HepG2 (cell line): ENCODE data around the gene RRP12. TPM values are rescaled to one million over a fixed set of nuclear protein-coding genes. Genes with fewer than 3 reads are reported as not detected.
A peak's percentile ranks its signal among the peaks of the same experiment; 100 is the strongest.

Experiments used
- AKAP8 ChIP-seq: sonication (generic); formaldehyde crosslinking; IDR thresholded peaks from 2 replicates; pipeline ENCODE4 v1.5.1; 2020; ENCODE audit warnings: mild to moderate bottlenecking, missing genetic modification reagents
- CREM ChIP-seq, 2 experiments: sonication (generic) in 1 of 2; formaldehyde crosslinking in 1 of 2; IDR thresholded peaks; 2 replicates each; pipeline versions ENCODE4 v1.4.0 to v1.6.1; 2016 to 2020; ENCODE audit warnings: antibody characterized with exemption in 1 of 2, mild to moderate bottlenecking in 1 of 2, missing genetic modification reagents in 1 of 2
- DBP ChIP-seq: sonication (generic); formaldehyde crosslinking; IDR thresholded peaks from 2 replicates; pipeline ENCODE4 v1.4.0; 2020; ENCODE audit warnings: missing genetic modification reagents; ENCODE audit errors: not compliant biosample characterization
- ETV6 ChIP-seq: sonication (generic); formaldehyde crosslinking; conservative IDR thresholded peaks from 2 replicates; pipeline ENCODE4 v1.4.0; 2020; ENCODE audit warnings: missing genetic modification reagents
- GLI4 ChIP-seq: sonication (generic); formaldehyde crosslinking; IDR thresholded peaks from 2 replicates; pipeline ENCODE4 v1.5.1; 2020; ENCODE audit warnings: missing genetic modification reagents, mild to moderate bottlenecking, moderate library complexity, borderline replicate concordance
- GTF2F1 ChIP-seq: fragments of 150-350 bp; IDR thresholded peaks from 2 replicates; pipeline ENCODE4 v1.6.1; 2014; ENCODE audit warnings: low read length
- MAFF ChIP-seq: IDR thresholded peaks from 2 replicates; pipeline ENCODE4 v1.6.1; 2011; ENCODE audit warnings: low read depth, low read length, improper control_type of control experiment
- MATR3 ChIP-seq: sonication (generic); formaldehyde crosslinking; IDR thresholded peaks from 2 replicates; pipeline ENCODE4 v1.4.0; 2020; ENCODE audit warnings: missing genetic modification reagents
- MLX ChIP-seq: IDR thresholded peaks from 2 replicates; pipeline ENCODE4 v1.6.1; 2016
- NR2F2 ChIP-seq: IDR thresholded peaks from 2 replicates; pipeline ENCODE4 v1.6.1; 2012; ENCODE audit warnings: low read depth, inconsistent platforms, borderline replicate concordance
- NR3C1 ChIP-seq: sonication (generic); formaldehyde crosslinking; IDR thresholded peaks from 2 replicates; pipeline ENCODE4 v1.4.0; 2020; ENCODE audit warnings: missing genetic modification reagents
- PPARG ChIP-seq: conservative IDR thresholded peaks from 2 replicates; pipeline ENCODE4 v1.6.1; 2016; ENCODE audit warnings: missing biosample characterization, missing genetic modification reagents
- RARA ChIP-seq: IDR thresholded peaks from 2 replicates; pipeline ENCODE4 v1.6.1; 2016; ENCODE audit warnings: missing genetic modification reagents, missing compliant biosample characterization
- SALL2 ChIP-seq: sonication (generic); formaldehyde crosslinking; IDR thresholded peaks from 2 replicates; pipeline ENCODE4 v1.8.1; 2023; ENCODE audit warnings: mild to moderate bottlenecking, missing genetic modification reagents, inconsistent platforms
- SOX5 ChIP-seq: IDR thresholded peaks from 2 replicates; pipeline ENCODE4 v1.6.1; 2016; ENCODE audit warnings: borderline replicate concordance
- SP4 ChIP-seq: sonication (generic); formaldehyde crosslinking; IDR thresholded peaks from 2 replicates; pipeline ENCODE4 v1.8.1; 2023; ENCODE audit warnings: mild to moderate bottlenecking, missing genetic modification reagents
- XBP1 ChIP-seq: sonication (generic); formaldehyde crosslinking; IDR thresholded peaks from 2 replicates; pipeline ENCODE4 v1.5.0; 2020; ENCODE audit warnings: missing genetic modification reagents
- ZNF256 ChIP-seq: sonication (generic); formaldehyde crosslinking; conservative IDR thresholded peaks from 2 replicates; pipeline ENCODE4 v1.4.0; 2020; ENCODE audit warnings: missing genetic modification reagents
- ZNF263 ChIP-seq: sonication (generic); formaldehyde crosslinking; IDR thresholded peaks from 2 replicates; pipeline ENCODE4 v1.4.0; 2020; ENCODE audit warnings: missing genetic modification reagents
- ZNF543 ChIP-seq: sonication (generic); formaldehyde crosslinking; IDR thresholded peaks from 2 replicates; pipeline ENCODE4 v1.4.0; 2020; ENCODE audit warnings: mild to moderate bottlenecking, missing genetic modification reagents
- ZNF547 ChIP-seq: sonication (generic); formaldehyde crosslinking; IDR thresholded peaks from 2 replicates; pipeline ENCODE4 v1.5.1; 2020; ENCODE audit warnings: mild to moderate bottlenecking, missing genetic modification reagents
- ZNF558 ChIP-seq: sonication (generic); formaldehyde crosslinking; IDR thresholded peaks from 2 replicates; pipeline ENCODE4 v1.9.0; 2022; ENCODE audit warnings: mild to moderate bottlenecking, missing genetic modification reagents, borderline replicate concordance
- polyA plus RNA-seq, 8 experiments: library from polyadenylated mRNA; depleted of rRNA in 3 of 8; stranded (reverse) in 7 of 8; unstranded in 1 of 8; fragments of >200 nt; fragmentation: Illumina TruSeq in 4 of 8; extraction: Trizol in 4 of 8; gene quantifications; 2 replicates each; pipeline versions ENCODE4 v1.2.1 to v1.2.3, GENCODE V29; 2011 to 2016; ENCODE audit warnings: low read depth in 4 of 8, missing spikeins in 1 of 8, mixed read lengths in 1 of 8; ENCODE audit not compliant: insufficient read depth in 1 of 8
- total RNA-seq, 5 experiments: library from RNA; depleted of rRNA; stranded (reverse); fragments of >200 nt; fragmentation: Illumina TruSeq; extraction: Trizol; gene quantifications; 2 replicates each; pipeline ENCODE4 v1.2.3, GENCODE V29; 2016; ENCODE audit warnings: low read depth in 1 of 5
- TF ChIP-seq, protein P1 (sequence below): fragments of 450-650 bp; IDR thresholded peaks from 2 replicates; pipeline ENCODE4 v1.6.1; 2017; ENCODE audit warnings: mild to moderate bottlenecking
- TF ChIP-seq, protein P2 (sequence below): sonication (generic); formaldehyde crosslinking; IDR thresholded peaks from 2 replicates; pipeline ENCODE4 v1.5.1; 2020; ENCODE audit warnings: missing genetic modification reagents, mild to moderate bottlenecking, borderline replicate concordance

Gene RRP12
- total and polyA plus RNA-seq, 2 of the 13 experiments (the other 11 are each of a cell fraction or from before 2014, with no cell fraction given) = 13.2 to 39.4 TPM

DNA sequence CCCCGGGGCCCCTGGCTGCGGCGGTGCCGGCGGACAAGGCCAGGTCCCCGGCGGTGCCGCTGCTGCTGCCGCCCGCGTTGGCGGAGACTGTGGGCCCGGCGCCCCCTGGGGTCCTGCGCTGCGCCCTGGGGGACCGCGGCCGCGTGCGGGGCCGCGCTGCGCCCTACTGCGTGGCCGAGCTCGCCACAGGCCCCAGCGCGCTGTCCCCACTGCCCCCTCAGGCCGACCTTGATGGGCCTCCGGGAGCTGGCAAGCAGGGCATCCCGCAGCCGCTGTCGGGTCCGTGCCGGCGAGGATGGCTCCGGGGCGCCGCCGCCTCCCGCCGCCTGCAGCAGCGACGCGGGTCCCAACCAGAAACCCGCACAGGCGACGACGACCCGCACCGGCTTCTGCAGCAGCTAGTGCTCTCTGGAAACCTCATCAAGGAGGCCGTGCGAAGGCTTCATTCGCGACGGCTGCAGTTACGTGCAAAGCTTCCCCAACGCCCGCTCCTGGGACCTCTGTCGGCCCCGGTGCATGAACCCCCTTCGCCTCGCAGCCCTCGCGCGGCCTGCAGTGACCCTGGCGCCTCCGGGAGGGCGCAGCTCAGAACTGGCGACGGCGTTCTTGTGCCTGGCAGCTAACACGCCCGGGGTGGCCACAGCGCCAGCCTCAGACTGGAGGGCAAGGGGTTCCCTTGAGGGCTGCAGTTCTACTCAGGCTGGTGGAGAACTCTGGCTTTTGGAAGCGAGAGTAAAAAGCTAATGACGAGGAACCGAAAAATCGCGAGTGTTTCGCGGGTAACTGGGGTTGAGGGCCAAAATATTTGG, 81.3 kb downstream of the RRP12 start (continued):
- TF ChIP-seq SALL2 (CRISPR knock-in tag) (peak; percentile 48; the same call in 1 of the 2 replicates), ZNF543 (CRISPR knock-in tag) (no peak), MATR3 (no peak), AKAP8 (CRISPR knock-in tag) (no peak), RARA (CRISPR knock-in tag) (peak; percentile 22; the same call in 1 of the 2 replicates), PPARG (CRISPR knock-in tag) (0 out of 2 replicates have a peak, but pooled peaks have one; percentile 23), DBP (CRISPR knock-in tag) (no peak), GTF2F1 (no peak), ZNF558 (CRISPR knock-in tag) (no peak), ZNF256 (CRISPR knock-in tag) (no peak), MAFF (no peak), ZNF263 (CRISPR knock-in tag) (peak; percentile 30; the same call in 1 of the 2 replicates), MLX (no peak), SOX5 (CRISPR knock-in tag) (no peak), ETV6 (CRISPR knock-in tag) (no peak), CREM (IDR thresholded peaks at IDR 0.05) (no peak), CREM (CRISPR knock-in tag; IDR thresholded peaks at IDR 0.05) (no peak), SP4 (CRISPR knock-in tag) (no peak), GLI4 (no peak), NR2F2 (no peak), NR3C1 (no peak), ZNF547 (CRISPR knock-in tag) (peak; percentile 21; the same call in 1 of the 2 replicates), XBP1 (CRISPR knock-in tag) (no peak)
- TF ChIP-seq, protein P1, sequence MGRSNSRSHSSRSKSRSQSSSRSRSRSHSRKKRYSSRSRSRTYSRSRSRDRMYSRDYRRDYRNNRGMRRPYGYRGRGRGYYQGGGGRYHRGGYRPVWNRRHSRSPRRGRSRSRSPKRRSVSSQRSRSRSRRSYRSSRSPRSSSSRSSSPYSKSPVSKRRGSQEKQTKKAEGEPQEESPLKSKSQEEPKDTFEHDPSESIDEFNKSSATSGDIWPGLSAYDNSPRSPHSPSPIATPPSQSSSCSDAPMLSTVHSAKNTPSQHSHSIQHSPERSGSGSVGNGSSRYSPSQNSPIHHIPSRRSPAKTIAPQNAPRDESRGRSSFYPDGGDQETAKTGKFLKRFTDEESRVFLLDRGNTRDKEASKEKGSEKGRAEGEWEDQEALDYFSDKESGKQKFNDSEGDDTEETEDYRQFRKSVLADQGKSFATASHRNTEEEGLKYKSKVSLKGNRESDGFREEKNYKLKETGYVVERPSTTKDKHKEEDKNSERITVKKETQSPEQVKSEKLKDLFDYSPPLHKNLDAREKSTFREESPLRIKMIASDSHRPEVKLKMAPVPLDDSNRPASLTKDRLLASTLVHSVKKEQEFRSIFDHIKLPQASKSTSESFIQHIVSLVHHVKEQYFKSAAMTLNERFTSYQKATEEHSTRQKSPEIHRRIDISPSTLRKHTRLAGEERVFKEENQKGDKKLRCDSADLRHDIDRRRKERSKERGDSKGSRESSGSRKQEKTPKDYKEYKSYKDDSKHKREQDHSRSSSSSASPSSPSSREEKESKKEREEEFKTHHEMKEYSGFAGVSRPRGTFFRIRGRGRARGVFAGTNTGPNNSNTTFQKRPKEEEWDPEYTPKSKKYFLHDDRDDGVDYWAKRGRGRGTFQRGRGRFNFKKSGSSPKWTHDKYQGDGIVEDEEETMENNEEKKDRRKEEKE = no peak
- TF ChIP-seq, protein P2, sequence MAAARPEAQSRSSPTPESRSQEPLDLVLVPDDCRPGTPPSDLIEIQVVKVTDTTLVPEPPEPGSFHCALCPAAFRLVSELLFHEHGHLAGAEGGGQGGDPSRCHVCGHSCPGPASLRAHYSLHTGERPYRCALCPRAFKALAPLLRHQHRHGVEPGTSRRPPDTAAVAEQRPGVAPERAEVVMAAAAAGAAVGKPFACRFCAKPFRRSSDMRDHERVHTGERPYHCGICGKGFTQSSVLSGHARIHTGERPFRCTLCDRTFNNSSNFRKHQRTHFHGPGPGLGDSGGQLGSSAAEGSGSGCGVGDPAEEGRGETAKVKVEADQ = 0 out of 2 replicates have a peak, but pooled peaks have one; percentile 32
